Esophagus squamous epithelium (tissue), 5 donors: ENCODE measurements around the gene DNAH10. TPM values are rescaled to one million over a fixed set of nuclear protein-coding genes. Genes with fewer than 3 reads are reported as not detected.

Source experiments
- DNase-seq: peaks from one replicate; lab custom pipeline; 2025; lab: John Stamatoyannopoulos, UW
- H3K27ac ChIP-seq, 4 donors: fragments of 200-600 bp; sonication (generic); one replicate each; pipeline ENCODE4 v1.5.1; 2016 to 2019; ENCODE audit warnings: mild to moderate bottlenecking in 1 of 4
- H3K27me3 ChIP-seq, 4 donors: fragments of 200-600 bp; sonication (generic); 1 replicate in 3 of 4; 2 replicates in 1 of 4; pipeline versions ENCODE4 v1.5.1 to v1.6.0; 2017 to 2021; ENCODE audit warnings: antibody characterized with exemption in 1 of 4
- H3K36me3 ChIP-seq, 3 donors: fragments of 200-600 bp; sonication (generic); one replicate each; pipeline ENCODE4 v1.5.1; 2016 to 2019
- H3K4me1 ChIP-seq, 3 donors: fragments of 200-600 bp; sonication (generic); one replicate each; pipeline ENCODE4 v1.5.1; 2017 to 2019
- H3K4me3 ChIP-seq, 4 donors: fragments of 200-600 bp; sonication (generic); 1 replicate in 3 of 4; 2 replicates in 1 of 4; pipeline ENCODE4 v1.5.1; 2016 to 2019; ENCODE audit warnings: mild to moderate bottlenecking in 2 of 4, moderate library complexity in 1 of 4
- H3K9me3 ChIP-seq, 3 donors: fragments of 200-600 bp; sonication (generic); one replicate each; pipeline ENCODE4 v1.5.1; 2016 to 2019
- CTCF ChIP-seq, 6 experiments: fragments of 450-650 bp in 4 of 6; fragments of 200-600 bp in 2 of 6; sonication (generic) in 2 of 6; IDR thresholded peaks; one replicate each; pipeline ENCODE4 v1.5.1; 2016 to 2019; ENCODE audit warnings: antibody characterized with exemption in 6 of 6, mild to moderate bottlenecking in 4 of 6, moderate library complexity in 4 of 6
- POLR2A ChIP-seq, 4 donors: fragments of 450-650 bp; IDR thresholded peaks; one replicate each; pipeline ENCODE4 v1.6.1; 2017; ENCODE audit warnings: antibody characterized with exemption in 4 of 4, mild to moderate bottlenecking in 4 of 4, moderate library complexity in 3 of 4
- WGBS, 2 donors: methylation state at CpG; one replicate each; pipeline ENCODE4 v1.1.5; 2018; 5-methylcytosine and 5-hydroxymethylcytosine counted together
- intact Hi-C: fragments of 100-400 bp; cut with DNase I; formaldehyde crosslinking; loops from one replicate; pipeline ENCODE4 v1.15.0; 2022
- total RNA-seq, 4 donors: library from RNA; depleted of rRNA; stranded (reverse); fragments of >200 nt; gene quantifications; one replicate each; pipeline ENCODE4 v1.1.0, GENCODE V29; 2016
- donor health status: DM: yes; HTN: yes; CAD: no.

DNAH10 gene
- total RNA-seq, 4 donors from 2014 or later, result not detected

- no peaks in the 10 kb centered on the region for H3K9me3 ChIP-seq
- H3K4me1 ChIP-seq, result peaks cover 0 to 14% (median 0%) of the 10 kb centered on the region in 3 donors
- no peak overlapping the region for H3K27ac ChIP-seq
- no peak overlapping the region for H3K4me3 ChIP-seq
- WGBS, 2 donors, result 67 to 85% methylated on average over 4 to 11 of the region's 12 CpGs
- DNase-seq, result no peak
- peaks cover 20 to 93% (median 23%) of the 10 kb centered on the region in 3 donors for H3K36me3 ChIP-seq
- H3K27me3 ChIP-seq, result no peaks in the 10 kb centered on the region
- intact Hi-C loops, result no loop called here
- TF ChIP-seq POLR2A (IDR thresholded peaks at IDR 0.05) (no peak), CTCF (IDR thresholded peaks at IDR 0.05) (no peak)
Observed at GRCh38 chr12:123744836-123745235, 17.3 kb upstream of the DNAH10 start.

- WGBS, 2 donors, result 34 to 43% methylated on average over 5 of the region's 5 CpGs
- DNase-seq, result no peak
- Histone ChIP-seq H3K27ac (no peak overlapping the region), H3K27me3 (no peaks in the 10 kb centered on the region), H3K4me1 (peaks cover 0 to 14% (median 0%) of the 10 kb centered on the region in 3 donors), H3K36me3 (peaks cover 26 to 93% (median 27%) of the 10 kb centered on the region in 3 donors), H3K9me3 (no peaks in the 10 kb centered on the region), H3K4me3 (no peak overlapping the region)
- intact Hi-C loops, result no loop called here
- TF ChIP-seq POLR2A (IDR thresholded peaks at IDR 0.05) (no peak), CTCF (IDR thresholded peaks at IDR 0.05) (no peak)
Observed at GRCh38 chr12:123747309-123747708, 14.8 kb upstream of the DNAH10 start.

- WGBS, 2 donors, result 79 to 81% methylated on average over 6 of the region's 6 CpGs
- Histone ChIP-seq H3K4me3 (no peak overlapping the region), H3K36me3 (peaks cover 26 to 93% (median 27%) of the 10 kb centered on the region in 3 donors), H3K27ac (no peak overlapping the region), H3K9me3 (no peaks in the 10 kb centered on the region), H3K4me1 (peaks cover 0 to 14% (median 0%) of the 10 kb centered on the region in 3 donors), H3K27me3 (no peaks in the 10 kb centered on the region)
- no peak for DNase-seq
- TF ChIP-seq POLR2A (IDR thresholded peaks at IDR 0.05) (no peak), CTCF (IDR thresholded peaks at IDR 0.05) (no peak)
- intact Hi-C loops, result no loop called here
Observed at GRCh38 chr12:123748161-123748560, 13.9 kb upstream of the DNAH10 start.

GRCh38 chr12:123748661-123749060, 13.4 kb upstream of the DNAH10 start:
- peaks cover 26 to 93% (median 27%) of the 10 kb centered on the region in 3 donors for H3K36me3 ChIP-seq
- intact Hi-C loops, result no loop called here
- H3K4me1 ChIP-seq, result peaks cover 0 to 14% (median 0%) of the 10 kb centered on the region in 3 donors
- H3K4me3 ChIP-seq, result no peak overlapping the region
- H3K9me3 ChIP-seq, result no peaks in the 10 kb centered on the region
- no peaks in the 10 kb centered on the region for H3K27me3 ChIP-seq
- WGBS, 2 donors, result 49 to 78% methylated on average over 1 to 4 of the region's 4 CpGs
- H3K27ac ChIP-seq, result no peak overlapping the region
- no peak for DNase-seq
- TF ChIP-seq CTCF (IDR thresholded peaks at IDR 0.05) (no peak), POLR2A (IDR thresholded peaks at IDR 0.05) (no peak)

- no peak overlapping the region for H3K27ac ChIP-seq
- intact Hi-C loops, result no loop called here
- no peak overlapping the region for H3K4me3 ChIP-seq
- H3K27me3 ChIP-seq, result no peaks in the 10 kb centered on the region
- H3K9me3 ChIP-seq, result no peaks in the 10 kb centered on the region
- H3K4me1 ChIP-seq, result peaks cover 0 to 14% (median 0%) of the 10 kb centered on the region in 3 donors
- DNase-seq, result no peak
- TF ChIP-seq POLR2A (IDR thresholded peaks at IDR 0.05) (no peak), CTCF (IDR thresholded peaks at IDR 0.05) (no peak)
- H3K36me3 ChIP-seq, result peaks cover 20 to 93% (median 26%) of the 10 kb centered on the region in 3 donors
- WGBS, 2 donors, result 93 to 99% methylated on average over 8 to 9 of the region's 10 CpGs
Observed at GRCh38 chr12:123749355-123749754, 12.7 kb upstream of the DNAH10 start.
